22Rv1 (cell line): ENCODE data around the gene HOXD10.

Source experiments
- CTCF ChIP-seq: fragments of 450-650 bp; IDR thresholded peaks from 2 replicates; pipeline ENCODE4 v1.5.1; 2017; ENCODE audit warnings: mild to moderate bottlenecking
- ZFX ChIP-seq: fragments of 450-650 bp; IDR thresholded peaks from 2 replicates; pipeline ENCODE4 v1.6.1; 2017; ENCODE audit warnings: antibody characterized with exemption, borderline replicate concordance

- TF ChIP-seq CTCF (no peak), ZFX (no peak)
These were observed 20.2 kb upstream of the HOXD10 start for GRCh38 chr2:176096243-176096985.
